Endothelial cell of hepatic sinusoid (primary cell): Measurements from ENCODE around the gene BTN2A1.
"Not testable (repeated sequence)": the region's sequence is repeated elsewhere in the genome, so short reads cannot be mapped to it uniquely, and the experiment has no call there.

Source experiments
- in situ Hi-C: cut with HindIII; loops from 2 replicates; pipeline ENCODE4 v1.10.0; 2017; ENCODE audit warnings: low sequenced_read_pairs

BTN2A1 gene

DNA sequence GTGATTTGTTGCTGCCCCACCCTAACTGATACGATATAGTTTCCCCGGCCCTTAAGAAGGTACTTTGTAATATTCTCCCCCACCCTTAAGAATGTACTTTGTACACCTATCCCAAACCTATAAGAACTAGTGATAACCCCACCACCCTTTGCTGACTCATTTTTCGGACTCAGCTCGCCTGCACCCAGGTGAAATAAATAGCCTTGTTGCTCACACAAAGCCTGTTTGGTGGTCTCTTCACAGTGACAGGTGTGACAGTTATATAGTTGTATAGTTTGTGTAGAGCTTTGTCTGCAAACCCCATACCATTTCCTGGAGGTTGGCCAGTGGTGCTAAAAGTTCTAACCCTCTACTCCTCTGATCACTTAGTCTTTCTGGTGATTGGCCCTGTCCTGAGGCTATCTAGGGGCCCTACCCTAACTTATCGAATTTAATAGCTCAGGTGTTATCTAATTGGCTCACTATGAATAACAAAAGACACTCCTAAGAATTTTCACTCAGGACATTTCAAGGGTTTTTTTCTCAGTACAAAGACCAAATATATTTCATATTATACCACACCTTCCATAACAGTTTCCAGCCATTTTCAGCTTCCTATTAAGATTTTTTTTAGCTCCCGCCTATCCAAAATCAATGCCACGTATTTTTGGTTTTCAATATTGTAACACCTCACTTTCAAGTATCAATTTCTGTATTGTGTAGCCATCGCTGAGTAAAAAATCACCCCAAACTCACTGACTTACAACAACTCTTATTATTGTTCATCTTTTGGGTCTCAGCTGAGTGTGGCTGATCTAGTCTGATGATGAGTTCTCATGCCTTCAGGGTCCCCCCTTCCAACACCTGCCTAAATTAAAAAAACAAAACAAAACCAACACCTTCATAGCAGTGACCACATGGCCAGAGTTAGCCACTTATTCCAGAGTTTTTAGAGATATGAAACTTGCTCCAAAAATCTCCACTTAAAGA lies 32.5 kb downstream of the BTN2A1 start:
- in situ Hi-C loops: no loop called here

DNA sequence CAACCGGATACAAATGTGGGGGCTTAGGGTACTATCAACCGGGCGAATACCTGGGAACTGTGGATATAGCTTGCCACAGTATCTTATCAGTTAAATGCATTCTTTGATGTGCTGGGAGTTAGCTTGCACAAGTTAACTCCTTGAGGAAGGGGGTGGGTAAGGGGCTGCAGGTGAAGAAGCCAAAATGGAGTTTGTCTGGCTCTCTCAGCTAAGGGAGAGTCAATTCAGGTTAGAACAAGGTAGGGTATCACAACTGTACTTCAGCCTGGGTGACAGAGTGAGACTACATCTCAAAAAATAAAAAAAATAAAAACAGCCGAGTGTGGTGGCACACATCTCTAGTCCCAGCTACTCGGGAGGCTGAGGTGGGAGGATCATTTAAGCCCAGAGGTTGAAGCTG lies 33.8 kb downstream of the BTN2A1 start:
- in situ Hi-C loops: no loop called here

DNA sequence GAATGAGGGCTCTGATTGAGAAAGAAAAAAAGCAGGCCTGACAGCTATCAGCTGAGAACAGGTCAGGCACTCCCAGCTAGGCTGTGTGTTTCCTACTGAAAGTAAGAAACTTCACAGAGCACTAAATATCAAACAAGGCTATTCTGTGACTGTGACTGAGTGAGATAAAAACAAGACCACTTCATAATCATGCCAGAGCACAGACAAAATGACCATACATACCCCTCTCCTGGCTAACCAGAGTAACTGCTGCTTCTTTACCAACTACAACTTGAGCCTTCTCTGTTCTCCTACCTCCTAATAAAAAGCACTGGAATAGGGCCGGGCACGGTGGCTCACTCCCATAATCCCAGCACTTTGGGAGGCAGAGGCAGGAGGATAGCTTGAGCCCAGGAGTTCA lies 35.5 kb downstream of the BTN2A1 start:
- in situ Hi-C loops: no loop called here

DNA sequence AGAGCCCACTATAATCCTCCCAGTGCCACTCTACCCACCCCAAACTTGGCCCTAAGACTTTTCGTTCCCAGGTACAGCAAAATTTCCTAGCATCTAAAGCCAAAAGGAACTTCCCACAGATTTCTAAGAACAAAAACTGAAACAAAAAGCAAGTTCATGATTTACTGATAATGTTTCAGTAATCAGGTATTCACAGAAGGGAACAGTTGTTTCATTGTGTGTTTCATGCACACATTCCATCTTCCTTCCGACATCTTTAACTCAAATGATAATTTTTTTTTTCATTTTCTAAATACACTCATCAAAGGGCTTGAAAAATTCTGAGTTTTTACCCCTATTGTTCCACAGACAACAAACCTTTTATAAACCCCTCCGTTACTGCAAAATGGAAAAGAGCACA lies 36.4 kb downstream of the BTN2A1 start:
- in situ Hi-C loops: no loop called here

DNA sequence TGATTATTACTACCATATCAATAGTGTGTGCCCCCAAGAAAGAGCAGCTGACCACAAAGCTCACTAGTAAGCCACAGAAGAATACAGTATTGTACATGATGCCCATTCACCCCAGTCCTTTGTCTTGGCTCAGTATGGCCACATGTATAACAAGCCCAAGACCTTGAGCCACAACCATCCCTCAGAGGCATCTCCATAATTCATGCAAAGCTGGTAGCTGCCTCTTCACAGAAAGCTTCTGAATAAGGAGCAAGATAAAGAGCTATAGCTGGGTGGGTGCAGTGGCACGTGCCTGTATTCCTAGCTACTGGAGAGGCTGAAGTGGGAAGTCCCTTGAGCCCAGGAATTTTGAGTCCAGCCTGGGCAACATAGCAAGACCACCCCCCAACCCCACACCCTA lies 37.5 kb downstream of the BTN2A1 start:
- in situ Hi-C loops: no loop called here

DNA sequence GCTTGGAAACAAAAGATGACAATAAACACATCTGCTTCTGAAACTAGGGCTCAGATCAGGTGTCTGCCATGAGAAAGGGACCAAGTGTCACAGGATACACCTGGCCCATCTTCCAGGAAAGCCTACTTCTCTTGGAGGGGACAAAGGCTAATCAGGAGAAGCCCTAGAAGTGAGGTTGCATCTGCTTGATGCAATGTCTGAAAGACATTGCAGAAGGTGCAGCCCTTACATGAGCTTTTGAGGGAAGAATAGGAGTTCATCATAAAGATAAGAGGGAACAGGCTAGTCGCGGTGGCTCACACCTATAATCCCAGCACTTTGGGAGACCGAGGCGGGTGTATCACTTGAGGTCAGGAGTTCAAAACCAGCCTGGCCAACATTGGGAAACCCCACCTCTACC lies 39.9 kb downstream of the BTN2A1 start:
- in situ Hi-C loops: no loop called here

DNA sequence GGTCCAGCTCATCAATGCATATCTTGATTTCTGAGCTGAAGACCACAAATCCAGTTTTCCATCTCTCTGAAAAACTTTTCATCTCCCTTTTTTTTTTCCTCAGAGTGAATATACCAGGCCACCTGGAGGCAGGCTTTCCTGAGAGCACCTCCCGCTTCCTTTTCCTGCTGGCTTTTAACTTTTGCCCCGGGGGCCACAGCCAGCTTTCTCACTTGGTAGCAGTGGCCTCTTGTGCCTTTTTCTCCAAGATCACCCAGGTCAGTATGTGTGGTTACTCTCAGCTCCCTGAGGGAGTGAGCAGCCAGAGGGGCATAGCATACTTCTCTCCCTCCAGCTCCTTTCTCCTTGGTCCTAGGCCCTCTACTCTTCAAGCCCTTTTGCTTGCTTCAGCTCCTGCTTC lies 42.3 kb downstream of the BTN2A1 start, which contains the start of gene BTN1A1:
BTN1A1 (plus strand) TSS at position 202 of the 400 bp plus-strand sequence. CDS start 984 bp downstream, outside the sequence.
- in situ Hi-C loops: loop anchor here (5.0 kb wide), 1 partner anchor 63 kb away; no protein-coding TSS in a partner anchor

DNA sequence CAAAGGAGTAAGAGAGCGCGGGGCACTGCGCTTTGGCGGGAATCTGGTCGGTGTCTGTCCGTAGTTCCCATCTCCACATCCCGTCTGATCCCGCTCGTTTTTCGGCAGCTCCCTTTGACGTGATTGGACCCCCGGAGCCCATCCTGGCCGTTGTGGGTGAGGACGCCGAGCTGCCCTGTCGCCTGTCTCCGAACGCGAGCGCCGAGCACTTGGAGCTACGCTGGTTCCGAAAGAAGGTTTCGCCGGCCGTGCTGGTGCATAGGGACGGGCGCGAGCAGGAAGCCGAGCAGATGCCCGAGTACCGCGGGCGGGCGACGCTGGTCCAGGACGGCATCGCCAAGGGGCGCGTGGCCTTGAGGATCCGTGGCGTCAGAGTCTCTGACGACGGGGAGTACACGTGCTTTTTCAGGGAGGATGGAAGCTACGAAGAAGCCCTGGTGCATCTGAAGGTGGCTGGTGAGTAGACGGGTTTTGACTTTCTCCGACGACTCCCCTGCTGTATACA lies 43.8 kb downstream of the BTN2A1 start:
- in situ Hi-C loops: loop anchor here (5.0 kb wide), 1 partner anchor 64 kb away; no protein-coding TSS in a partner anchor

DNA sequence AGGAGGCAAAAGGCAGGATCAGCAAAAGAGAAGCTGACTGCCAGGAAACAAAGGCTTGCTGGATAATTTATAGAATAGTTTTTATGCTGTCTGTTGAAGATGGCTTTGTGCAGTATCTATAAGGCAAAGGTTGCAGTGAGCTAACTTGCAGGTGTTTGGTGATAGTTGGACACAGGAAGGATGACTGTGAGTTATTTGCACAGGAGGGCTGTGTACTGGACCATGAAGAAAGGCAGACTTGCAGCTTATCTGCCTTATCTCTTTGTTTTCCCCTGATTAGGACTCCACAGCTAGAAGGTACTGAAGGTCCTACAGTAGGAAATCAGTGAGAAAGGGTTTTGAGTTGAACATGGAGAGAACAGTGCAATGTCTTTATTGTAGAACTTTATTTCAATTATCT lies 44.4 kb downstream of the BTN2A1 start:
- in situ Hi-C loops: loop anchor here (5.0 kb wide), 1 partner anchor 65 kb away; no protein-coding TSS in a partner anchor

DNA sequence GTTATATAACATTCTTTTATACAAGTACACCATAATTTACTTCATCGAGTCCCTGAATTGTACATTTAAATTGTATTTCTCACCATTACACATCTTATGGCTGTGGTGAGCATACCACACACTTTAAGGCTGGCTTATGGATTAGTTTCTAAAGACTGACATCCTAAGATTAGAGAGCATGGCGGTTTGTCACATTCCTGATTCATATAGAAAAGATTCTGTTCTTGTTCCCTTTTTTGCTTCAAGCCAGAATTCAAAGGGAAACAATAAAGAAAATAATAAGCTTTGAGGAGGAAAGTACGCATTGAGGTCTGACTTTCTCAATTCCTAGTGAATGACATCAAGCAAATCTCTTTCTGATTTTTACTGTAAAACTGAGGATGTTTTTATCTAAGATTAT lies 44.9 kb downstream of the BTN2A1 start:
- in situ Hi-C loops: loop anchor here (5.0 kb wide), 1 partner anchor 65 kb away; no protein-coding TSS in a partner anchor

DNA sequence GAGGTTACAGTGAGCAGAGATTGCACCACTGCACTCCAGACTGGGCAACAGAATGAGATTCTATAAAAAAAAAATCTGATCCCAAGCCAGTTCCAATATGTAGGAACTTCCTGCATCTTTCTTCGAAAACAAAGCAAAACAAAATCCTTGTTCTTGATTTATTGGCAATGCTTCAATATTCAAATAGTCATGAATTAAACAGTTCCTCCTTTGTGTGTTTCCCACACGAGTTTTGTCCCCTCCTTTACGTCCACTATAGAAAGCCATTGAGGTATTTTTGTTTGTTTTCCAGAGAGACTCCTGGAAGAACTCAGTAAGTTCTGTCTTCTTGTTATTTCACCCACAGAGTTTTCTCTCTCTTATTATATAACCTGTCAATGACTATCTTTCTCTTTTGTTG lies 49.9 kb downstream of the BTN2A1 start:
- in situ Hi-C loops: no loop called here

DNA sequence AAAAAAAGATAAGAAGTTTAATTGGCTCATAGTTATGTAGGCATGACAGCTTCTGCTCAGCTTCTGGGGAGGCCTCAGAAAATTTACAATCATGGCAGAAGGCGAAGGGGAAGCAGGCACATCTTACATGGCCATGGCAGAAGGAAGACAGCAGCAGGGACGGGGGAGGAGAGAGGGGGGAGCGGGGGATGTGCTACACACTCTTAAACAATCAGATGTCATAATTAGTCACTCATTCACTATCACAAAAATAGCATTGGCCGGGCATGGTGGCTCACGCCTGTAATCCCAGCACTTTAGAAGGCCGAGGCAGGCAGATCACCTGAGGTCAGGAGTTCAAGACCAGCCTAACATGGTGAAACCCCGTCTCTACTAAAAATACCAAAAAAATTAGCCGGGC lies 53.3 kb downstream of the BTN2A1 start:
- in situ Hi-C loops: not testable (repeated sequence)

DNA sequence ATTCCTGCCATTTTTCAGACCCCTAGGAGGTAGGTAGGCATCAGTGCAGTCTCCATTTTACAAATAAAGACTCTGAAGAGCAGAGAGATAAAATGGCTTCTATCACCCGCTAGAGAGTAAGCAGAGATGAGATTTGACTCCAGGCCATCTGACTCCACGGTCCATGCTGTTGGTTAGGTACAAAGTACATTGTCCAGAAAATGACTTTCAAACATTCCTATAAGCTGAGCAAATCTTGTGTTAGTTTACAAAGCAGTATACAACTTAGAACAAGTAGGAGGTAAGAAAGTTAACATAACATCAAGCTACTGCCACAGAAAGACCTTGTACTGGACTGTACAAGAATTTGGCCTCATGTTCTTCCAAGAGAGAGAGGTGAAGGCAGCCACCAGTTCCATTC lies 57.2 kb downstream of the BTN2A1 start:
- in situ Hi-C loops: no loop called here

DNA sequence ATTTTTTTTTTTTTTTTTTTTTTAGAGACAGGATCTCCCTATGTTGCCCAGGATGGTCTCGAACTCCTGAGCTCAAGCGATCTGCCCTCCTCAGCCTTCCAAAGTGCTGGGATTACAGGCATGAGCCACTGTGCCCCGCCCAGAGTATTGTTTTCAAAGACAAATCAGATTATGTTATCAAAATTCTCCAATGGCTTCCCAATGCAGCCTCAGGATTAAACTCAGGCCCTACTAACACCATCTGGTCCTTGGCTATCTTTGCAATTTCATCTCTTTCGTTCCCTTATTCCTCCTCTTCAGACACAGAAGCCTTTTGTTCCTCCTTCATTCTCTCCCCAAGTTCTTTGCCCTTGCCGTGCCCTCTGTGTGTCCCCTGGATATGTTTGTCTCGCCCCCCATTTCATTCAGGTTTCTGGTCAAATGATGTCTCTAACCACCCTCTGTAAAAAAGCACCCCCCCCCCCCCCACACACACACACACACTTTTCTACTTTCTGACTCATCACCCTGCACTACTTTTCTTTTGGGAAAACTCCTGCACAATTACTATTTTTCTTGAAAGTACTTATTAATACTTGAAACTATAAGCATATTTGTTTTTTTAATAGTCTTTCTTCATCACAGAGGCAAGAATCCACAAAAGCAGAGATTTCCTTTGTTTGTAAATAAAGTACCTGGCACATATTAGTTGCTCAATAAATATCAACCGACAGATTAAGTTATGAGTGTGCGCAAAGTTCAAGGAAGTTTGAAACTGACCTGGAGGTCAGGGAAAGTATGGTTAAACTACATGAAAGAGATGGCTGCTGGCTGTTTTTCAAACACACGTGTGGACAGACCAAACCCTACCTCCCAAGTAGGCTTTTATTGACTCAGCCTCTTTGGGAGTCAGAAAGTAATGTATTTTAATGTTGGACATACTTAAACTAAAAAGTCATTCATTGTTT lies 59.0 kb downstream of the BTN2A1 start:
- in situ Hi-C loops: no loop called here
